Endothelial cell (in vitro differentiated cells): Measurements from ENCODE around the gene PRR14L. TPM values are rescaled to one million over a fixed set of nuclear protein-coding genes. Genes with fewer than 3 reads are reported as not detected.

Experiments
- DNase-seq: peaks from one replicate; pipeline ENCODE4 v3.0.0; 2021; ENCODE audit warnings: low spot score
- H3K27ac Mint-ChIP-seq: one replicate; pipeline ENCODE4 v1.8.0; 2021; ENCODE audit warnings: mixed read lengths, inconsistent platforms; ENCODE audit not compliant: unreplicated experiment
- H3K27me3 Mint-ChIP-seq: one replicate; pipeline ENCODE4 v1.8.0; 2021; ENCODE audit warnings: mild to moderate bottlenecking, moderate library complexity, mixed read lengths, inconsistent platforms; ENCODE audit not compliant: unreplicated experiment
- H3K36me3 Mint-ChIP-seq: one replicate; pipeline ENCODE4 v1.8.0; 2021; ENCODE audit warnings: mild to moderate bottlenecking, low read depth, mixed read lengths, inconsistent platforms; ENCODE audit not compliant: unreplicated experiment
- H3K4me1 Mint-ChIP-seq: one replicate; pipeline ENCODE4 v1.8.0; 2021; ENCODE audit warnings: mild to moderate bottlenecking, mixed read lengths, inconsistent platforms; ENCODE audit not compliant: unreplicated experiment
- H3K4me3 Mint-ChIP-seq: one replicate; pipeline ENCODE4 v1.8.0; 2021; ENCODE audit warnings: mild to moderate bottlenecking, mixed read lengths, inconsistent platforms; ENCODE audit not compliant: unreplicated experiment
- H3K9me3 Mint-ChIP-seq: one replicate; pipeline ENCODE4 v1.8.0; 2021; ENCODE audit warnings: mixed read lengths, inconsistent platforms; ENCODE audit not compliant: unreplicated experiment
- CTCF ChIP-seq: fragments of 200-600 bp; sonication (generic); IDR thresholded peaks from one replicate; pipeline ENCODE4 v1.5.0; 2021; ENCODE audit warnings: antibody characterized with exemption; ENCODE audit not compliant: unreplicated experiment
- total RNA-seq: library from RNA; stranded (reverse); fragmentation: NEBNext Ultra II Directional; extraction: Animal tissue kit (Norgen Biotek cat#: 25700); gene quantifications from one replicate; pipeline ENCODE4 v1.2.1, GENCODE V29; 2021; ENCODE audit not compliant: unreplicated experiment

PRR14L gene
- total RNA-seq, 1 donor from 2014 or later: 76.9 TPM

GRCh38 chr22:31639436-31640039 is 110.4 kb downstream of the PRR14L start:
- no peak for TF ChIP-seq CTCF
- no peaks in the 10 kb centered on the region for H3K27me3 Mint-ChIP-seq
- no peaks in the 10 kb centered on the region for H3K9me3 Mint-ChIP-seq
- peaks cover 6% of the 10 kb centered on the region for H3K36me3 Mint-ChIP-seq
- peak overlapping the region; percentile 20 for H3K27ac Mint-ChIP-seq
- no peak overlapping the region for H3K4me3 Mint-ChIP-seq
- H3K4me1 Mint-ChIP-seq: no peaks in the 10 kb centered on the region
- DNase-seq: no peak

GRCh38 chr22:31637891-31638618 is 111.9 kb downstream of the PRR14L start:
- no peak for DNase-seq
- TF ChIP-seq CTCF: no peak
- H3K27ac Mint-ChIP-seq: no peak overlapping the region
- no peaks in the 10 kb centered on the region for H3K9me3 Mint-ChIP-seq
- H3K4me1 Mint-ChIP-seq: peaks cover 3% of the 10 kb centered on the region
- no peaks in the 10 kb centered on the region for H3K27me3 Mint-ChIP-seq
- no peak overlapping the region for H3K4me3 Mint-ChIP-seq
- peaks cover 4% of the 10 kb centered on the region for H3K36me3 Mint-ChIP-seq

GRCh38 chr22:31637447-31637890 is 112.5 kb downstream of the PRR14L start:
- peaks cover 4% of the 10 kb centered on the region for H3K36me3 Mint-ChIP-seq
- H3K4me1 Mint-ChIP-seq: peaks cover 3% of the 10 kb centered on the region
- H3K27me3 Mint-ChIP-seq: no peaks in the 10 kb centered on the region
- no peak overlapping the region for H3K4me3 Mint-ChIP-seq
- H3K9me3 Mint-ChIP-seq: no peaks in the 10 kb centered on the region
- no peak for DNase-seq
- no peak overlapping the region for H3K27ac Mint-ChIP-seq
- TF ChIP-seq CTCF: no peak

DNA sequence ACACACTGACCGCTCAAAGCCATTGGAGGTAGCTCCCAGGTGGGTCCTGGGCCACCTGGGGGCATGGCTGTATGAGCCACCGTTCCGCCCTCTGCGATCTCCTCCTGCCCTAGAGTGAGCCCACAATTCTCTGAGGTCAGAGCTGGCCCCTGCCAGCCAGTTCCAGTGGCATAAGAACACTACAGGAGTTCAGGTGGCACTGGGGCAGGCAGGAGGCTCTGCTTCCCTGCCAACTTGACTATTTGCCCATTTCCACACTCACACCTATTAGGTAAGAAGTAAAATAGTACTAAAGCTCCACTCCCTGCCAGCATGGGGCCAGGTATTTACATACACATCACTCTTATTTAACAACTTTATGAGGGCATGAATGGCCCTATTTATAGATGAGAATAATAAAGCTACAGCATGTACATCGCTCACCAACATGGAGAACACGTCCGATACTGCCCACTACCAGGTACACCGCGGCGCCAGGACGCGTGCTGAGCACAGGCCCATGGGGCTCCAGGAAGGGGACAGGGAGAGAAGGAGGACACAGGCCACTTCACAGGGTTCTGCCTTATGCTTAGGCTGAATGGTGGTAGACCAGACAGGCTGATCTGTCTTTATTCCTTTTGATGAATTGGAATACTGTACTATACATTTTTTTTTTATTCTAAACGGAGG is 114.2 kb downstream of the PRR14L start:
- Mint-ChIP-seq H3K36me3 (no peaks in the 10 kb centered on the region), H3K27me3 (peaks cover 3% of the 10 kb centered on the region), H3K9me3 (no peaks in the 10 kb centered on the region), H3K4me3 (no peak overlapping the region), H3K4me1 (peaks cover 13% of the 10 kb centered on the region), H3K27ac (no peak overlapping the region)
- DNase-seq: no peak
- no peak for TF ChIP-seq CTCF

DNA sequence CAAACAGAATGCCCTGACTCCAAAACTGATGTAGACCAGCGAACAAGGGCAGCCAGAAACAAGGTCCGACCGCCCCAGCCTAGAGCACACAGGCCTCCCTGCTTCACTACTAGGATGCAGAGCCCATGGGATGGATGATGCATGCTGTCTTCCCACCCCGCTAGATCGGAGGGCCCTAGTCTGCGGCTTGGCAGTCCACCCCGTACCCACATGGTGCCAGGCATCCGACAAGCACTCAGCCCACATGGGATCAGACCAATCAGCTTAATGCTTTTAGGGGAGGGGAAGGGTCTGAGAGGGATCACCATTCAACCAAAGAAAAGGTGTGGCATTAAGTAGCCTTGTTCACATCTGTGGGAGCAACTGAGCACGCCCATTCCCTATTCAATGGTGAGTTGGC is 118.5 kb downstream of the PRR14L start:
- peaks cover 6% of the 10 kb centered on the region for H3K36me3 Mint-ChIP-seq
- DNase-seq: no peak
- TF ChIP-seq CTCF: no peak
- H3K4me3 Mint-ChIP-seq: peak overlapping the region; percentile 87
- no peaks in the 10 kb centered on the region for H3K9me3 Mint-ChIP-seq
- peak overlapping the region; percentile 78 for H3K27ac Mint-ChIP-seq
- peaks cover 41% of the 10 kb centered on the region for H3K4me1 Mint-ChIP-seq
- peaks cover 12% of the 10 kb centered on the region for H3K27me3 Mint-ChIP-seq
